ENCODE data around the gene CYFIP1.

- no peak for TF ChIP-seq KDM1A (IDR thresholded peaks at IDR 0.05; ENCODE audit: borderline replicate concordance, low read length)
- TF ChIP-seq FOSL1 (IDR thresholded peaks at IDR 0.05; ENCODE audit: insufficient read depth, low read depth, low read length): no peak
- TF ChIP-seq POLR2A (IDR thresholded peaks at IDR 0.05; ENCODE audit: control extremely low read depth in 1 of 2, low read depth in 2 of 2, low read length in 2 of 2): no peak
- TF ChIP-seq CTCF (IDR thresholded peaks at IDR 0.05; ENCODE audit: control extremely low read depth in 1 of 3, insufficient read depth in 1 of 3, low read depth in 1 of 3, low read length in 3 of 3): no peak
- TF ChIP-seq TCF12 (IDR thresholded peaks at IDR 0.05; ENCODE audit: low read depth, low read length): no peak
- TF ChIP-seq RNF2 (IDR thresholded peaks at IDR 0.05; ENCODE audit: borderline replicate concordance, low read depth, low read length, missing control alignments, poor library complexity, severe bottlenecking): no peak
- TF ChIP-seq EZH2 (IDR thresholded peaks at IDR 0.05; ENCODE audit: low read depth, low read length, severe bottlenecking): no peak
- no peak for TF ChIP-seq TAF1 (IDR thresholded peaks at IDR 0.05; ENCODE audit: low read depth, low read length)
Observed at GRCh38 chr15:22927761-22928160, 52.4 kb downstream of the CYFIP1 start.

All from H1 (cell line).